Measurements from ENCODE around the gene CEACAM6.
A peak's percentile ranks its signal among the peaks of the same experiment; 100 is the strongest.
"Not testable (repeated sequence)": the region's sequence is repeated elsewhere in the genome, so short reads cannot be mapped to it uniquely, and the experiment has no call there.

The CEACAM6 gene

GRCh38 chr19:41748012-41748411 is 7.3 kb upstream of the CEACAM6 start:
- DNase-seq, result no peak

DNA sequence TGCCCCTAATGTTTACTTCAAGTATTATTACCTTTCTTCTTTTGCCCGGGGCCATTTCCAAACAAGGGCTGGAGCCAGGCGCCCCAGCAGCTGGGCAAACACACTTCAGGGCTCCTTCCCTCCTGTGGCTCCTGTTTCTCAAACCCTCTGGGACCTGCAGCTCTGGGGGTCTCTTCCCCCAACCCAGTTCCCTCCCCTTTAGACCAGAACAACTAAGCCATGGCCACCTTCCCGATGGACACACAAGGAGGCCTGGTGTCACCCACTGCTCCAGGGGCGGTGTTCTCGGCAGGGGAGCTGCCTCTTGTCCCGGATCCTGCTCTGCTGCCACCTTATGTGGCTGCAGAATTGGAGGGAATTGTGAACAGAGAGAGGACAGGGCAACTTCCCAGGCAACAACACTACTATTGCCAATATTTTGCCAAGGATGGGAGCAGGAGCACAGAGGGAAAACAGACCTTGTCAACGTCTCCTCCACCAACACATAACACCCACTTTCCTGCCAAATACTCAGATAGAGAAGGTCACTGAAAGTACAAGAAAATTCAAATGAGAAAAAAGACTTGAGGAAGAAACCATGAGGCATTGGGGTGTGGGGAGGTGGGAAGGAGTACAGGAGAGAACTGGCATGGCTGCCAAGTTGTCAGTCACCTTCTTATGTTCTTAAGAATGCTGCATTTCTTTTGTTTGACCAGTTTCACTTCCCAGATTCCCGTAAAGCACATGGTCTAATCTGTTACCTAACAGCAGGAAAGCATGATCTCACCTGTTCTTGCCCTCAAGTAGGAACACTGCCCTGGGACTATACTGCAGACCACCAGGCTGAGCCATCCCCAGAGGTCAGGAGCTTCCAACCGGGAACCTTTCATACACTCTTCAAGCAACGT is 4.8 kb upstream of the CEACAM6 start:
- DNase-seq, result peak; percentile 5 to 34

- peak; percentile 67 to 73 for DNase-seq
Observed at GRCh38 chr19:41753159-41753558, 2.2 kb upstream of the CEACAM6 start.

DNA sequence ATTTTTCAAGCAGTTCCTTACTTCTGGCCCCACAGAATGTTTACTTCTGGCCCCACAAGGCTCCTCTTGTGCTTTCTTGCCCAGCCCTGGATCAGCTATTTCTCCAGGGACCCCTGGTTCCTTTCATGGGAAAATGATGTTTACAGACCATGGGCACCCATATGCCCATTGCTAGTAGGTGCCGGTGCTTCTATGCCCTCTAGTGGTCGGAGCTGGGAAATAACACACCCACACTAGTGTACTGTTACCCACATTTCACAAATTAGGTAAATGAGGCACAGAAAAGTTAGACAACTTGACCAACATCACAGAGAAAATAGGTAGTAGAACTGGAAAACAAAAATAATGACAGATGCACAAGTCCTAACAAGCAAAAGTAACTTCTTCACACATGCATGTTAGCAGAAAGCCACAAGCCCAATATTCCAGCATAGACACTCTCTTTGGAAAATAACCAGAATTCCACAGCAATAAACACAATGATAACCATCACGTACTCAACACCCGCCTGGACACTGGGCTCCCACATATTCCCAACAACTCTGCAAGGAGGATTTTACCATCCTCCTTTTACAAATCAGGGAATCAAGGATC is 1.3 kb upstream of the CEACAM6 start:
- DNase-seq, result peak; percentile 66 to 67

DNA sequence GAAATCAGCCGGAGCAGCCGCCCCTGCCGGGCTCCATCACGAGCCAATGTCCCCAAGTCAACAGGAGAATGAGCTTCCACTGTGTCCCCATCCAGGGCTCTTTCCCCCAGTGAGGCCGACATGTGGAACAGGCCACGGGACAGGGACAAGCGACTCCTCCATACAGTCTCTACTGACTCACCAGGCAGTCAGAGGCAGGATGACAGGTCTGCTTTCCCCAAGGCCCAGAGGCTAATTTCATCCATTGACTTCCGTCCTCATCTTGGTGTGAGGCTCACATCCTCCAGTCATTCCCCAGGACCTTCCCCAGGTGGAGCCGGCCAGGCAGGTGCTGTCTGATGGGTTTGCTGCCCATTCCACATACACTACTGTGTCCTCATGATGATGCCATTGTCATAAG is 3.5 kb downstream of the CEACAM6 start:
- no peak for DNase-seq

DNA sequence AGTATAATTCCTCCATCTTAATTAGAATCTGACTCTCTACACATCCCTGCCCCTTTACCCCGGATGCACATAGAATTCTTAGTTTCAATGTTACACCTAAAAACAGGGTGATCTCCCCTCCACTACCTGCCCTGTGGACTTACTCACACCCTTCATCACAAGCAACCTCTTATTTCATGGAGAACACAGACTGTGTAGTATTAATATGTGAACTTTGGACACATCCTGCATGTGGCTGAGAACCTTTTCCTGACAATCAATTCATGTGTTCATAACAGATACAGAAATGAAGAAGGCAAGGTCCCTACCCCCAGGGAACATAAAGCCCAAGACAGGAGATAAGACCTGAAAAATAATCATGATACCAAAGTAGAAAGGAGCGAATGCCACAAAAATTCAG is 11.8 kb downstream of the CEACAM6 start:
- DNase-seq, result no peak

- DNase-seq, result not testable (repeated sequence)
Observed at GRCh38 chr19:41768105-41768504, 12.8 kb downstream of the CEACAM6 start.

DNA sequence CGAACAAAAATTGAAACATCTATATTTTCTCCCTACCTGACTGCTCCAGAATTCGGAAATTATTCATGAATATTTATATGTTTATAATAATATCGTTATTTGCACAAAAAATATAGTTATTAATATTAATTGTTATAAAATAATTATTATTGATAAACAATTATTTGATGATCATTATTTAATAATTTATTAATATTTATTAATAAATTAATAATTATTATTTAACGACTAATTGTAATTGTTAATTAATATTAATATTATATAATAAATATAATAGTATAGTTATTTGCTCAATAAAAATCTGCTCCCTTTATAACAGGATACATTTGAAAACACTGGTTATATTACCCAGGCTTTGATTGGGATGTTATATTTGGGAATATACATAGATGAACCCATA is 14.3 kb downstream of the CEACAM6 start:
- no peak for DNase-seq

GRCh38 chr19:41771410-41771809 is 16.1 kb downstream of the CEACAM6 start:
- DNase-seq, result no peak

- DNase-seq, result no peak
Observed at GRCh38 chr19:41774515-41774980, 19.2 kb downstream of the CEACAM6 start.

- DNase-seq, result no peak
Observed at GRCh38 chr19:41776700-41777099, 21.4 kb downstream of the CEACAM6 start.

DNA sequence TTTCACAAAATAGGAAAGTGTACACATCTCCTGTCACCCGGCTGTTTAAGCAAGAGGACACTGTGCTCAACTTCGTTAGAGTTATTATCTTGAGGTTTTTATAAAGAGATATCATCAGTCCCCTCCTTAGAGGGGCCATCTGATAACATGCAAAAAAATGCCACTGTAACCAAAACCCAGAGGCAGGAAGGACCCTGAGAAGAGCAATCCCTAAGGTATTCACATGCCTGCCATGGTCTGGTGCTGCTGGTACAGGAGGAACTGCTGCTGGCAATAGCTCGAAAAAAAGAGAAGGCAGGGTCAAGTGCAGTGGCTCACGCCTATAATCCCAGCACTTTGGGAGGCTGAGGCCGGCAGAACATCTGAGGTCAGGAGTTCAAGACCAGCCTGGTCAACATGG is 28.3 kb downstream of the CEACAM6 start:
- DNase-seq, result no peak

GRCh38 chr19:41784312-41784711 is 29.0 kb downstream of the CEACAM6 start:
- DNase-seq, result no peak

GRCh38 chr19:41784743-41785142 is 29.4 kb downstream of the CEACAM6 start:
- DNase-seq, result peak; percentile 46 to 63

- DNase-seq, result peak; percentile 87 to 88
Observed at GRCh38 chr19:41785653-41786052, 30.3 kb downstream of the CEACAM6 start.

- no peak for DNase-seq
Observed at GRCh38 chr19:41787055-41787454, 31.7 kb downstream of the CEACAM6 start.

DNA sequence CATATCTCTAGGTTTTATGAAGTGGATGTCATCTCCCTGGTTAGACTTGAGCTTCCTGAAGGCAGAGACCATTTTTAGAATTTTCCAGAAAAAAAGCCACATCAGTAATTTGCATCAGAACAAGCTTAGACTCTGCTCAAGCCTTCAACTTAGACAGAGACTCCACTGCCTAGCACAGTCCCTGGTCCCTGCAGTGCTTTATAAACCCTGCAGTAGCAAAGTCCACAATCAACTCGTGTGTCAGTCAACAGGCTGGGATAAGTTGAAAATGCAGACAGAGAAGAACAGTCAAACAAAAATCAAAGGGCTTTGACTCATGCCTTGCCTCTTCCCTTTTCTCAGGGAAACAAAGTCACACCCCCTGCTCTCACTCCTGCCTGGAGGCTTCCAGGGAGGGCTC is 33.2 kb downstream of the CEACAM6 start:
- DNase-seq, result not testable (repeated sequence)

GRCh38 chr19:41789053-41789452 is 33.7 kb downstream of the CEACAM6 start:
- not testable (repeated sequence) for DNase-seq

- peak; percentile 62 to 76 for DNase-seq
Observed at GRCh38 chr19:41792513-41793413, 37.4 kb downstream of the CEACAM6 start.

DNA sequence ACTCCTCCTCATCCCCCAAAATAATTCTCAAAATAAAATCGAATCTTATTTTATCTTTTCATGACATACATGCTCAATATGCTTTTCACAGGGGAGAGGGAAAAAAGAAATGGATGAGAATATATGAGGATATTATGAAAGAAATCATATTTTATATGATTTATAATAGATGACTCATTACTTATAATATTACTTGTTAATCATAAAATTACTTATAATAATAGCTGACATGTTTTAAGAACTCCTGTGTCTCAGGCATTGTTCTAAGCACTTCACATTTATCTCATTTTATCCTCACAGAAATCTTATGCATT is 38.0 kb downstream of the CEACAM6 start:
- DNase-seq, result no peak

- DNase-seq, result peak; percentile 77 to 81
Observed at GRCh38 chr19:41795031-41795461, 39.7 kb downstream of the CEACAM6 start.

DNA sequence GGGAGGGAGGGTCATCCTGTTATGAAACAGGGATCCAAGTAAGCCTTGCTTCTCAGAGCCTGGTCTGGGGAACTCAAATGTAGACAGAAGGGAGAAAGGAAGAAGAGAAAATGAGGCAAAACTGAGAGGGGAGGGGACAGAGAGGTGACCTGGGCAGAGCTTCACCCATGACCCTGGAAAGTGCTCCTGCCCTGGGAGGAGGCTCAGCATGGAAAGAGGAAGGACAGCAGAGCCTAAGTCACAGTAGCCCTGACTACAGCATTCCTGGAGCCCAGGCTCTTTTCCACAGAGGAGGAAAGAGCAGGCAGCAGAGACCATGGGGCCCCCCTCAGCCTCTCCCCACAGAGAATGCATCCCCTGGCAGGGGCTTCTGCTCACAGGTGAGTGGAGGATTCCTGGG is 41.0 kb downstream of the CEACAM6 start, which contains the start of gene CEACAM3:
TSS of gene CEACAM3 (plus strand) at position 226 of the 400 bp plus-strand sequence. CDS start at position 317, 91 bp downstream.
- DNase-seq, result peak; percentile 32 to 50

- no peak for DNase-seq
Observed at GRCh38 chr19:41796901-41797300, 41.6 kb downstream of the CEACAM6 start.
